ENCODE data around the gene KCNAB1. TPM values are rescaled to one million over a fixed set of nuclear protein-coding genes. Genes with fewer than 3 reads are reported as not detected.

The KCNAB1 gene
- total and polyA plus RNA-seq, 2 of the 8 experiments (the other 6 are each of a cell fraction or from before 2014, with no cell fraction given), result 0.51 to 2.3 TPM

DNA sequence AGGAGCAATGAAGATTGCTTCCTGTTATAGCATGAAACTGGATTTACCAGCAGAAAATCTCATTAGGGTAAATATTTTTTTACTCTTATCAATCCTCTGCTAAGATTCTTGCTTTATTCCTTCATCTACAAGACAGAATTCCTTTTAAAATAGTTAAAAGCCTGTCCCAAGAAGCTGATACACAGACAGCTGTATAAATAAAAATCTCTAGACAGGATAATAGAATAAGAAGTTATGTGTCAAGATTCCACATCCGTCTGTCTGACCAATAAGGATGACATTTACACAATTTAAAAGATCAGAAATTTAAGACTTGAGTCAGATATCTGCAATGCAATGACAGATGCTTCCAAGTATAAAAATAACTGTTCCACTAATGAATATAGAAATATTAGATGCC lies 376.9 kb downstream of the KCNAB1 start:
- Histone ChIP-seq H3K79me1 (ENCODE audit: low read depth, low read length) (no peaks in the 10 kb centered on the region), H3K14ac (ENCODE audit: insufficient read length) (no peak overlapping the region), H3K23ac (ENCODE audit: insufficient read length) (no peak overlapping the region), H4K91ac (replicated peaks; ENCODE audit: insufficient read length, low read length) (no peak overlapping the region), H3K23me2 (ENCODE audit: low read depth, low read length) (no peaks in the 10 kb centered on the region), H3K27me3 (replicated peaks in 1 of 4; ENCODE audit: control insufficient read depth in 3 of 4, extremely low read depth in 1 of 4, insufficient read depth in 3 of 4, low read length in 3 of 4) (no peaks in the 10 kb centered on the region), H4K20me1 (replicated peaks in 1 of 2; ENCODE audit: control insufficient read depth in 1 of 2, insufficient read depth in 2 of 2, low read length in 2 of 2) (no peaks in the 10 kb centered on the region), H3K4me1 (replicated peaks in 1 of 4; ENCODE audit: control insufficient read depth in 3 of 4, insufficient read depth in 4 of 4, low read length in 3 of 4) (no peaks in the 10 kb centered on the region), H2AFZ (ENCODE audit: low read length) (no peak overlapping the region), H3K4ac (replicated peaks; ENCODE audit: insufficient read length, low read depth, low read length) (no peak overlapping the region), H2BK15ac (ENCODE audit: low read length) (no peak overlapping the region), H2AK5ac (ENCODE audit: low read depth, low read length) (no peak overlapping the region), H3K9ac (replicated peaks in 1 of 4; ENCODE audit: extremely low read depth in 1 of 4, low read depth in 3 of 4, low read length in 3 of 4) (no peak overlapping the region), H3K4me3 (ENCODE audit: extremely low read depth in 1 of 4, insufficient read depth in 2 of 4, low read depth in 3 of 4, low read length in 4 of 4) (no peak overlapping the region), H3K56ac (replicated peaks; ENCODE audit: insufficient read length, low read depth, low read length) (no peak overlapping the region), H4K5ac (ENCODE audit: insufficient read length, low read depth, low read length) (no peak overlapping the region), H2BK12ac (ENCODE audit: low read depth, low read length) (no peak overlapping the region), H3K18ac (ENCODE audit: extremely low read depth, low read length) (no peak overlapping the region), H3K4me2 (ENCODE audit: insufficient read depth in 1 of 2, low read depth in 2 of 2, low read length in 2 of 2) (no peak overlapping the region), H4K8ac (ENCODE audit: extremely low read depth, insufficient read depth, low read length) (no peak overlapping the region), H2BK120ac (replicated peaks; ENCODE audit: low read depth, low read length) (no peak overlapping the region), H3K27ac (ENCODE audit: low read depth, low read length) (no peak overlapping the region), H2BK20ac (ENCODE audit: low read length) (no peak overlapping the region), H3K9me3 (ENCODE audit: insufficient read depth in 2 of 2, low read depth in 1 of 2, low read length in 1 of 2) (peaks cover 0 to 4% of the 10 kb centered on the region in 2 experiments; a peak in 1 of 4 replicates), H2BK5ac (ENCODE audit: low read depth, low read length) (no peak overlapping the region), H3K36me3 (ENCODE audit: control insufficient read depth in 2 of 4, insufficient read depth in 4 of 4, low read length in 3 of 4) (no peaks in the 10 kb centered on the region), H3K79me2 (ENCODE audit: control insufficient read depth in 1 of 2, insufficient read depth in 2 of 2, low read length in 2 of 2) (no peaks in the 10 kb centered on the region)
- DNase-seq (ENCODE audit: low read depth in 1 of 2, low spot score in 2 of 2), result no peak
- 95% methylated on average over 1 of the region's 1 CpG; no CpG with 5 or more reads in 1 of the 2 experiments for WGBS, 2 experiments (ENCODE audit: extremely low coverage in 1 of 2, insufficient coverage in 1 of 2, insufficient read length in 1 of 2, insufficient replicate concordance in 2 of 2, low coverage in 1 of 2, low lambda C conversion rate in 2 of 2, missing lambda C conversion rate in 1 of 2)
- ChIA-PET POLR2A (ENCODE audit: partially characterized antibody) (no interaction called here), CTCF (ENCODE audit: partially characterized antibody) (interaction anchor here (0.9 to 2.3 kb wide), 2 partner anchors 18 to 22 kb away, joined by 3 to 6 read pairs; no protein-coding TSS in a partner anchor)
- no peak for FAIRE-seq
- TF ChIP-seq KDM4A (IDR thresholded peaks at IDR 0.05; ENCODE audit: low read depth, low read length, severe bottlenecking) (no peak), SP4 (IDR thresholded peaks at IDR 0.05; ENCODE audit: low read length) (no peak), NANOG (IDR thresholded peaks at IDR 0.05; ENCODE audit: insufficient read depth, low read depth, low read length, poor library complexity, severe bottlenecking) (no peak), CBX5 (IDR thresholded peaks at IDR 0.05; ENCODE audit: low read depth, low read length) (no peak), TBP (IDR thresholded peaks at IDR 0.05; ENCODE audit: low read depth, low read length) (no peak), JUND (IDR thresholded peaks at IDR 0.05; ENCODE audit: low read length) (no peak), SUZ12 (IDR thresholded peaks at IDR 0.05; ENCODE audit: low read length) (no peak), SIN3A (conservative IDR thresholded peaks at IDR 0.05 in 1 of 2, IDR thresholded peaks at IDR 0.05 in 1 of 2; ENCODE audit: low read depth in 1 of 2, low read length in 2 of 2) (no peak), TCF12 (IDR thresholded peaks at IDR 0.05; ENCODE audit: low read depth, low read length) (no peak)
- TF ChIP-seq, protein P1, sequence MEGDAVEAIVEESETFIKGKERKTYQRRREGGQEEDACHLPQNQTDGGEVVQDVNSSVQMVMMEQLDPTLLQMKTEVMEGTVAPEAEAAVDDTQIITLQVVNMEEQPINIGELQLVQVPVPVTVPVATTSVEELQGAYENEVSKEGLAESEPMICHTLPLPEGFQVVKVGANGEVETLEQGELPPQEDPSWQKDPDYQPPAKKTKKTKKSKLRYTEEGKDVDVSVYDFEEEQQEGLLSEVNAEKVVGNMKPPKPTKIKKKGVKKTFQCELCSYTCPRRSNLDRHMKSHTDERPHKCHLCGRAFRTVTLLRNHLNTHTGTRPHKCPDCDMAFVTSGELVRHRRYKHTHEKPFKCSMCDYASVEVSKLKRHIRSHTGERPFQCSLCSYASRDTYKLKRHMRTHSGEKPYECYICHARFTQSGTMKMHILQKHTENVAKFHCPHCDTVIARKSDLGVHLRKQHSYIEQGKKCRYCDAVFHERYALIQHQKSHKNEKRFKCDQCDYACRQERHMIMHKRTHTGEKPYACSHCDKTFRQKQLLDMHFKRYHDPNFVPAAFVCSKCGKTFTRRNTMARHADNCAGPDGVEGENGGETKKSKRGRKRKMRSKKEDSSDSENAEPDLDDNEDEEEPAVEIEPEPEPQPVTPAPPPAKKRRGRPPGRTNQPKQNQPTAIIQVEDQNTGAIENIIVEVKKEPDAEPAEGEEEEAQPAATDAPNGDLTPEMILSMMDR (IDR thresholded peaks at IDR 0.05; ENCODE audit: control extremely low read depth in 1 of 3, insufficient read depth in 1 of 3, low read depth in 1 of 3, low read length in 3 of 3), result no peak

Data from H1 (cell line).